GM19023 (cell line): ENCODE measurements around the gene SIX3.

ENCODE experiments used
- ATAC-seq: cut with Tn5 transposase; IDR thresholded peaks from one replicate; pipeline ENCODE4 v1.9.1; 2021; ENCODE audit warnings: mild to moderate bottlenecking, moderate library complexity; ENCODE audit not compliant: unreplicated experiment

Gene SIX3

GRCh38 chr2:44954889-44955592, 13.5 kb downstream of the SIX3 start:
- ATAC-seq = no peak

DNA sequence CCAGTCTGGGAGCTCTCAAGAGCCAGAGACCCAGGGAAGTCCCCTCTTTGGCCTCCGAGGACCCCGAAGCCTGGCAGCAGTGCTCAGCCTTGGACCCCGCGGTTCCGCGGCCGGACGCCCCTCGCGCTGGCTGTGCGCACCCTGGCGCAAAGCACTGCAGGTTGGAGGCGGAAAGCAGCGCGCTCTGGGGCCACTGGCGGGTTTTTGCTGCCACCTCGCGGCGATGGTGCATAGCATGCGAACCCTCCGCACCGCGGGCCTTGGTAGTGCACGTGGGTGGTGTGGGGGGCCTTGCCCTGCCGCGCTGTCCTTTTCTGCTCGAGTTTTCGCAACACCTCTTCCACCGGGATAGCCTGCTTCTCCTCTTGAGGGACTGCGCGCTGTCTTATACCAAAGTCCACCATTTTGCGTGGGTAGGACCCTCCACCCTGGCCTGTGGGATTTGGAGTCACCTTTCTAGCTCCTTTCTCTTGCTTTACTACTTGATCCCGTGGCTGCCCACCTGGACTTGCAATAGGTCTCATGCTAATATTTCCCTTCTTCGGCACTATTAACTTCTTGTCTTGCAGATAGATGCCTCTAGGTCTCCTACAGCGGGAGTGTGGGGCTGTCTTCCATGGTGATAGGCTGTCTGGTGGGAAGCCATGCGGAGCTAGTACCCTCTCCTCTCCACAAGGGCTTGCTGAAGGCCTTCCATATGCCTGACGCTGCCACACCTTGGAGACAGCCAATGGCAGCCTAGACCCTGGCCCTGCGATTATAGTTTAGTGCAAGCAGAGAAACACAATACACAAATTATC, 14.3 kb downstream of the SIX3 start:
- ATAC-seq = peak; percentile 62

GRCh38 chr2:44956843-44957242, 15.3 kb downstream of the SIX3 start:
- no peak for ATAC-seq

- ATAC-seq = no peak
These were observed 16.3 kb downstream of the SIX3 start for GRCh38 chr2:44957656-44958327.

GRCh38 chr2:44959855-44960254, 18.4 kb downstream of the SIX3 start:
- no peak for ATAC-seq

GRCh38 chr2:44960871-44961270, 19.4 kb downstream of the SIX3 start:
- no peak for ATAC-seq

GRCh38 chr2:44962176-44962695, 20.7 kb downstream of the SIX3 start:
- no peak for ATAC-seq

GRCh38 chr2:44964752-44965236, 23.3 kb downstream of the SIX3 start:
- no peak for ATAC-seq

- ATAC-seq = no peak
These were observed 24.2 kb downstream of the SIX3 start for GRCh38 chr2:44965684-44966083.

GRCh38 chr2:44967056-44967455, 25.6 kb downstream of the SIX3 start:
- ATAC-seq = no peak

GRCh38 chr2:44967727-44968432, 26.4 kb downstream of the SIX3 start:
- ATAC-seq = no peak

DNA sequence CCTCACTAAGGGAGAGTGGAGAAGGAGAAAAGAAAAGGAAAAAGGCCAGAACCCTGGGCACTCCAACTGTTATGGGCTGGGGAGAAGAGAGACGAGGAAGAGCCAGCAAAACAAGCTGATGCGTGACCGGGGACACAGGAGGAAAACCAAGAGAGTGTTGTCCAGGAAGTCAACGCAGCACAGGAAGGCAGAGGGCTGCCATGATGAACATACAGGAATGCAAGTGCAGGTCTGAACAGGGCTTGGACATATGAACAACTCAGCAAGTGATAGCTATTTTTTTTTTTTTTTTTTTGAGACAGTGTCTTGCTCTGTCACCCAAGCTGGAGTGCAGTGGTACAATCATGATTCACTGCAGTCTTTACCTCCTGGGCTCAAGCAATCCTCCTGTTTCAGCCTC, 28.4 kb downstream of the SIX3 start:
- no peak for ATAC-seq

GRCh38 chr2:44970846-44971450, 29.4 kb downstream of the SIX3 start:
- ATAC-seq = no peak

GRCh38 chr2:44972771-44973535, 31.5 kb downstream of the SIX3 start:
- no peak for ATAC-seq

DNA sequence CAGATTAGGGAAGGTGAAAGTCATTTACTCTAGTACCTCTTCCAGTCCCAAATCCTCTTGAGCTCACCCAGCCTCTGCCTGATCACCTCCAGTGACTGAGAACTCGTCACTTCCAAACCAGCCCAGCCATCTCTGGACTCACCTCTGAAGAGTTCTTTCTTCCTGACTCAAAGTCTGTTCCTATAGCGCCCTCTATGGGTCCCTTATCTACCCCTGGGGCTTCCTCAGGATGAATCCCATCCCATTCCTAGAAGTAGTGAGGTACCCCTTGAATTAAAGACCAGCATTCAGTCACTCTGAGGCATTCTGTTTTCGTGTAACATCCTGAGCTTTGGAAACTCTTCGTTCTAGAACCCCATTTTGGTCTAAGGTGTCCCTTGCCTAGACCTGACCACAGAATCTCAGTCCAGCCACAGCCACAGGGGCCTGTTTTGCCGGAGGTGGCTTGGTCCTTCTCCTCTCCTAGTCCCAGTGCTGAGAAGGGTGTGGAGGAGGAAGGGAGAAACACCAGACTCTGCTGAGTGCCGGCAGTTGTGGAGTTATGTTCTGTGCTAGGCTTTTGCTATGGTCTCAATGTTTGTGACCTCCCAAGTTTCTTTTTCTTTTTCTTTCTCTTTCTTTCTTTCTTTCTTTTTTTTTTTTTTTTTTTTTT, 32.7 kb downstream of the SIX3 start:
- no peak for ATAC-seq

GRCh38 chr2:44975571-44976450, 34.3 kb downstream of the SIX3 start:
- no peak for ATAC-seq

DNA sequence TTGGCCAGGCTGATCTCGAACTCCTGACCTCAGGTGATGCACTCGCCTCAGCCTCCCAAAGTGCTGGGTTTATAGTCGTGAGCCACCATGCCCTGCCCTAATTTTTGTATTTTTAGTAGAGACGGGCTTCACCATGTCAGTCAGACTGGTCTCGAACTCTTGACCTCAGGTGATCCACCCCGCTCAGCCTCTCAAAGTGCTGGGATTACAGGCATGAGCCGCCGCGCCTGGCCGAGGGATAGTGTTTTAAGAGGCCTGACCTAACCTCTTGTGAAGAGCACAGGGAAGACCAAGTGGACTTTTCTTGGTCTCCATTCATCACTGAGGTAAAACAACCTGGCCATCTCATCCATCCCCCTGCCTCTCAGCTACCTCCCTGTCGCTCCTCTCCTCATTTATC, 38.1 kb downstream of the SIX3 start:
- ATAC-seq = no peak
